ENCODE data around the gene CSF3R. TPM values are rescaled to one million over a fixed set of nuclear protein-coding genes. Genes with fewer than 3 reads are reported as not detected.
"Not testable (repeated sequence)": the region's sequence is repeated elsewhere in the genome, so short reads cannot be mapped to it uniquely, and the experiment has no call there.

Gene CSF3R
- total RNA-seq, 1 experiment from 2014 or later: not detected

GRCh38 chr1:36502616-36503015 lies 19.9 kb upstream of the CSF3R start:
- H2BK12ac ChIP-seq (ENCODE audit: insufficient read length, low read depth, low read length): no peak overlapping the region
- no peak overlapping the region for H3K27ac ChIP-seq (ENCODE audit: insufficient read length, low read depth, low read length)
- Mint-ChIP-seq H3K27ac (no peak overlapping the region; a peak in 1 of 7 replicates), H3K36me3 (ENCODE audit: insufficient read depth in 1 of 3, low read depth in 3 of 3) (no peaks in the 10 kb centered on the region), H3K4me3 (no peak overlapping the region), H3K9me3 (no peaks in the 10 kb centered on the region), H3K27me3 (ENCODE audit: low read depth) (peaks cover 17% of the 10 kb centered on the region), H3K4me1 (peaks cover 0 to 4% of the 10 kb centered on the region in 2 experiments; a peak in 1 of 4 replicates)
- no CpG with 5 or more reads among the region's 2 CpGs for WGBS (ENCODE audit: extremely low coverage, insufficient read length, low lambda C conversion rate)
- H3K79me1 ChIP-seq (ENCODE audit: insufficient read depth, low read depth, low read length, poor library complexity, severe bottlenecking): no peaks in the 10 kb centered on the region
- no peaks in the 10 kb centered on the region for H3K27me3 ChIP-seq (ENCODE audit: insufficient read depth, low read length)
- H3K56ac ChIP-seq (ENCODE audit: insufficient read length, low read depth, low read length): no peak overlapping the region
- no peaks in the 10 kb centered on the region for H3K4me1 ChIP-seq (ENCODE audit: insufficient read depth, low read length)
- H3K14ac ChIP-seq (ENCODE audit: insufficient read depth, low read length): no peak overlapping the region
- H4K8ac ChIP-seq (replicated peaks; ENCODE audit: insufficient read length, low read depth, low read length): no peak overlapping the region
- no peak overlapping the region for H2AK5ac ChIP-seq (ENCODE audit: insufficient read length, low read length)
- H2BK20ac ChIP-seq (ENCODE audit: low read depth, low read length, poor library complexity, severe bottlenecking): no peak overlapping the region
- H4K20me1 ChIP-seq (ENCODE audit: control insufficient read depth, insufficient read depth, insufficient read length): no peaks in the 10 kb centered on the region
- no peak for DNase-seq
- H3K79me2 ChIP-seq (ENCODE audit: insufficient read depth, low read length): no peaks in the 10 kb centered on the region
- H2BK15ac ChIP-seq (ENCODE audit: low read depth, low read length): no peak overlapping the region
- no peak overlapping the region for H3K18ac ChIP-seq (ENCODE audit: insufficient read length, low read depth, low read length)
- H2AFZ ChIP-seq (ENCODE audit: low read length): no peak overlapping the region
- no peak overlapping the region for H4K91ac ChIP-seq (ENCODE audit: insufficient read length, low read depth, low read length)
- H3K23me2 ChIP-seq (ENCODE audit: insufficient read length, low read depth, low read length, poor library complexity, severe bottlenecking): no peaks in the 10 kb centered on the region
- H3K9me3 ChIP-seq (ENCODE audit: control insufficient read depth, low read depth, low read length): no peaks in the 10 kb centered on the region
- no peak for TF ChIP-seq CTCF (conservative IDR thresholded peaks at IDR 0.05)
- no peak overlapping the region for H3K4me2 ChIP-seq (ENCODE audit: insufficient read depth, insufficient read length, low read length)
- H4K5ac ChIP-seq (ENCODE audit: insufficient read length, low read depth, low read length): no peak overlapping the region
- no peak overlapping the region for H3K23ac ChIP-seq (ENCODE audit: insufficient read length, low read depth, low read length)
- no peak overlapping the region for H3K4ac ChIP-seq (ENCODE audit: low read depth, low read length)
- no peak overlapping the region for H2BK5ac ChIP-seq (ENCODE audit: insufficient read length, low read length)
- H2BK120ac ChIP-seq (ENCODE audit: low read depth, low read length, poor library complexity, severe bottlenecking): no peak overlapping the region
- no peak overlapping the region for H3K9ac ChIP-seq (ENCODE audit: extremely low read depth, insufficient read length, low read length)
- no peak overlapping the region for H3T11ph ChIP-seq (ENCODE audit: low read length)

GRCh38 chr1:36501911-36502310 lies 19.2 kb upstream of the CSF3R start:
- not testable (repeated sequence) for H3K23me2 ChIP-seq (ENCODE audit: insufficient read length, low read depth, low read length, poor library complexity, severe bottlenecking); H4K91ac ChIP-seq (ENCODE audit: insufficient read length, low read depth, low read length); H3K79me1 ChIP-seq (ENCODE audit: insufficient read depth, low read depth, low read length, poor library complexity, severe bottlenecking); H3K27ac ChIP-seq (ENCODE audit: insufficient read length, low read depth, low read length); H3K27ac Mint-ChIP-seq; H3K9me3 ChIP-seq (ENCODE audit: control insufficient read depth, low read depth, low read length); H3T11ph ChIP-seq (ENCODE audit: low read length); H3K9ac ChIP-seq (ENCODE audit: extremely low read depth, insufficient read length, low read length); H3K9me3 Mint-ChIP-seq; H2BK12ac ChIP-seq (ENCODE audit: insufficient read length, low read depth, low read length); H3K4me1 Mint-ChIP-seq; H2AFZ ChIP-seq (ENCODE audit: low read length); H3K27me3 ChIP-seq (ENCODE audit: insufficient read depth, low read length); H4K5ac ChIP-seq (ENCODE audit: insufficient read length, low read depth, low read length); H3K18ac ChIP-seq (ENCODE audit: insufficient read length, low read depth, low read length); H2BK5ac ChIP-seq (ENCODE audit: insufficient read length, low read length); H4K20me1 ChIP-seq (ENCODE audit: control insufficient read depth, insufficient read depth, insufficient read length); H4K8ac ChIP-seq (replicated peaks; ENCODE audit: insufficient read length, low read depth, low read length); H3K36me3 Mint-ChIP-seq (ENCODE audit: insufficient read depth in 1 of 3, low read depth in 3 of 3); DNase-seq; H2BK120ac ChIP-seq (ENCODE audit: low read depth, low read length, poor library complexity, severe bottlenecking); H3K4me1 ChIP-seq (ENCODE audit: insufficient read depth, low read length); H2BK15ac ChIP-seq (ENCODE audit: low read depth, low read length); H3K4me3 Mint-ChIP-seq; H2BK20ac ChIP-seq (ENCODE audit: low read depth, low read length, poor library complexity, severe bottlenecking); H3K4me2 ChIP-seq (ENCODE audit: insufficient read depth, insufficient read length, low read length); H3K79me2 ChIP-seq (ENCODE audit: insufficient read depth, low read length); H3K23ac ChIP-seq (ENCODE audit: insufficient read length, low read depth, low read length); H3K56ac ChIP-seq (ENCODE audit: insufficient read length, low read depth, low read length); H2AK5ac ChIP-seq (ENCODE audit: insufficient read length, low read length); H3K4ac ChIP-seq (ENCODE audit: low read depth, low read length); H3K14ac ChIP-seq (ENCODE audit: insufficient read depth, low read length)
- WGBS (ENCODE audit: extremely low coverage, insufficient read length, low lambda C conversion rate): no CpG with 5 or more reads among the region's 4 CpGs
- H3K27me3 Mint-ChIP-seq (ENCODE audit: low read depth): peaks cover 17% of the 10 kb centered on the region

Data from H9 (cell line).